ENCODE measurements around the gene KHSRP. TPM values are rescaled to one million over a fixed set of nuclear protein-coding genes. Genes with fewer than 3 reads are reported as not detected.

Gene KHSRP
- total RNA-seq, 2 experiments from 2014 or later = 266 to 268 TPM

DNA sequence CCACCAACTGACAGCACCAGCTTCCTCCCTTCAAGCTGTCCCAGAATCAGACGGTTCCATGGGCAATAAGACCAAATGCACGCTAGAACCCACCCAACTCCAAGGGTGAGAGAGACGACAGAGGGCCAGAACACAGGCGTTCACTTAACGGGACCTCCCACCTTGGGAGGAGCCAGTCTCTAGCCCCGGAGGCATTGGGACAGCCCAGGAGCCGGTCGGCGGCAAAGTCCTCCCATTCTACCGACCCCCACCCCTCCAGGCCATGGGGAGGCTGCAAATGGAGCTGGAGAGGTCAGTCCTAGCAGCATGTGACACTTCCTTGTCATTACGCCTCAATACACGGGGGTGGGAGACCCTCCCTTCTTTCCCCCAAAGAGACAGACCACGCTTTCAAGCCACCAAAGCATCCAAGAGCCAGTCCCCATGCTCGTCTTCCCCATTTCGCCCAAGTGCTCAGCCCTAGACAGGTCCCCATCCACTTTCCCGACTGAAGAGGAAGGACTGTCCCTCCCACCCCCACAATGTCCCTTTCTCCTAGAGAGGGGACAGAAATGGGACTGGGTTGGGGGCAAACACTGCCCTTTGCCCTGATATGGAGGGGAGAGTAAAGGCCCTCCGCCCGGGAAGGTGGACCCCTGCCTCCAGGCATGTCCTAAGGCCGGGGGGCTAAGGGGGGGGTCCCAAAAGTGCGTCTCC, 964 bp downstream of the KHSRP start:
- Mint-ChIP-seq H3K4me3 (peak overlapping the region; percentile 82), H3K27ac (peak overlapping the region; percentile 83), H3K9me3 (no peaks in the 10 kb centered on the region), H3K27me3 (no peaks in the 10 kb centered on the region), H3K36me3 (peaks cover 8% of the 10 kb centered on the region), H3K4me1 (peaks cover 22% of the 10 kb centered on the region)
- ATAC-seq (ENCODE audit: low read depth) (no peak), DNase-seq (peak; percentile 56)
- POLR2A ChIA-PET = interaction anchor here (0.6 to 3.8 kb wide), 4 partner anchors 30 to 440 kb away, joined by 3 to 28 read pairs (median 14); partner anchors contain the start of genes DENND1C and GTF2F1

DNA sequence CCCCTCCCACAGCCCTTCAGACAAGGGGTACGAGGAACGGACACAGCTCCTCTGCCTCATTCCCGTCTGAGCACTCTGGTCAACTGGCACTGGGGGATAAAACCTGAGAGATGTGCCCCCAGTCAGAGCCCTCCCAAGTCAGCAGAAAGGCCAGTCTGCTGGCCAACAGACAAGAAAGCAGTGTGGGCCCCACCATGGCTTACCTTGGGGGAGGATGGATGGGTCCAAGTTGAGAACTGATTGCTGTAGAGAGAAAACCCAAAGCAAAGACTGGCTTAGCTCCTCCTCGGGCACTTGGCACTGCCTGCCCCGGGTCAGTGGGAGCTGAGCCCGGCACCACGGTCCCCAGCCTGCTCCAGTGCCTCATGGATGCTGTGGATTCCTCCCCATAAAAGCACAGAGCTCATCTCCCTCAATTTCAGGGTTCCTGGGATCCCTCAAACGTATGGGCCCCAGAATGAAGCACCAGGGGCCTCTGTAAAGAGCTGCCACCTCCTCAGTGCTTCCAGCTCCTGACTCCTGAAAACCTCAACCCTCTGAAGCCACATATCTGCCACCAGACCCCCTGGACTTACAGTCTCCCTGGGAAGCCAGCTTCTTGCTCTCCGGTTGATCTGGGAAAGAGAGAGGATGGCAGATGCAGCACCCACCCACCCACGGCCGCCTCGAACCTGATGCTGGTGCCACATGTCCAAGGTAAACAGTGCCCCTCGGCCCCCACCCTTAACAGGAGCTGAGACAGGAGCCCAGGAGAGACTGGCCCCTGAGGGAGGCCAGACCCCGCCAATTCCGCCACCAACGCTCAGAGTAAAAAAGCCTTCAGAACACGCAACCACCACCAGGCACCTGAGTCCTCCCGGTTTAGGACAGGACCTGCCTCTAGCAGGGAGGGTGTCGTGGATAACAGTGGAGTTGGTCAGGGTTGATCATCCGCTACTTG, 3.3 kb downstream of the KHSRP start:
- H3K27ac Mint-ChIP-seq = no peak overlapping the region
- no peak for ATAC-seq (ENCODE audit: low read depth)
- H3K36me3 Mint-ChIP-seq = peaks cover 11% of the 10 kb centered on the region

DNA sequence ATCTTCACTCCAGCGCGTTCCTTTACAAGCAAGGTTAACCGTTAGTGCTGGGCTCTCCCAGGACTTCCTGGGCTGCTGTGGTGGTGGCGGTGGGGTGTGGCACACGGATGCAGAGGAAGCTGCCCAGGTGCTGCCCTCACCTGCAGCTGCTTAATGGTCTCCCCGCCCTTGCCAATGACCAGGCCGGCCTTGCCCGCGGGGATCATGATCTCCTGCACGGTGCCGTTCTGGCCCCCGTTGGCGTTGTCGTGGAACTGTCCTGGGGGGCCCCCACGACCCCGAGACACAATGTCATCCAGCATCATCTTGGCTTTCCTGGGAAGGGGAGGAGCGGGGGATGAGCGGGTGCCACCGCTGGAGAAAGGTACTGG, 6.1 kb downstream of the KHSRP start:
- H3K27me3 Mint-ChIP-seq = no peaks in the 10 kb centered on the region
- ATAC-seq (ENCODE audit: low read depth) = no peak
- H3K4me3 Mint-ChIP-seq = no peak overlapping the region
- no peaks in the 10 kb centered on the region for H3K9me3 Mint-ChIP-seq
- peaks cover 16% of the 10 kb centered on the region for H3K4me1 Mint-ChIP-seq
- H3K27ac Mint-ChIP-seq = peak overlapping the region; percentile 32
- POLR2A ChIA-PET = no interaction called here
- DNase-seq = no peak
- H3K36me3 Mint-ChIP-seq = peaks cover 16% of the 10 kb centered on the region

More for the DNA sequence above, 3.3 kb downstream of the KHSRP start:
- Mint-ChIP-seq H3K9me3 (no peaks in the 10 kb centered on the region), H3K4me3 (no peak overlapping the region), H3K27me3 (no peaks in the 10 kb centered on the region), H3K4me1 (peaks cover 22% of the 10 kb centered on the region)
- POLR2A ChIA-PET = interaction anchor here (1.0 to 1.9 kb wide), 2 partner anchors 49 to 61 kb away, joined by 3 to 6 read pairs; partner anchors contain the start of genes ALKBH7 and CLPP
- DNase-seq = no peak

DNA sequence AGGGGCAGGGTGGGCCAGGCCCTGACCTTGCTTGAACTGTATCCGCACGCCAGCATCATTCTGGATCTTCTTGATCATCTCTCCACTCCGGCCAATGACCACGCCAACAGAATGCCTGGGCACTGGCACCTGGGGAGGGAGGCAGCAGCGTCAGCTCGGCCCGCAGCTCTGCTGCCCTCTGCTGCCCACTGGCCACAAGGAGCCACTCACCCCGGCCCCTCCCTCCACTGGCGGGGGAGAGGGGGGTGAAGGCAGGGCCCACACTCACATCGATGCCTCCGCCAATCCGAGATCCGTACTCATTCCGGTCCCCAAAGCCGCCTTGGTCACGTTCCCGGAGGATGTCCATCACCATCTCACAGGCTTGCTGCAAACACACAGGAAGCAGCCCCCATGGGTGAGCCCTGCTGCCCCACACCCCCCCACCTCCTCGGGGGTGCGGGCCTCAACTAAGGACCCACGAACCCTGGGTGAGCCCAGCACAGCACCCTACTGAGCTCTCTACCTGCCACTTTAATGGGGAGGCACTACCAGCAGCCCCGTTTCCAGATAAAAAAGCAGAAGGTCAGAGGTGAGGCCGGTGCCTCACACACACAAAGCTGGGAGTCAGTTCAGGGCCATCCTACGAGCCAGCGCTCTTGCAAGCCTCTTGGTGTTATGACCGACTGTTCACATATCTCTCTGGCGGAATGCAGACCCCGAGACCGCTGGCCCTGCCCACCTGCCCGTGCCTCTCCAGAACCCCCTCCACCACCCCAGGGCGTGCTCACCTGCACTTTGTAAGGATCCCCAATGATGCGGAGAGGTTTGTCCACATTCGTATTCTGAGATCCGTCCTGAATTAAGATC, 6.7 kb downstream of the KHSRP start:
- POLR2A ChIA-PET = no interaction called here
- H3K9me3 Mint-ChIP-seq = no peaks in the 10 kb centered on the region
- no peak overlapping the region for H3K27ac Mint-ChIP-seq
- no peak for DNase-seq
- peaks cover 11% of the 10 kb centered on the region for H3K4me1 Mint-ChIP-seq
- H3K4me3 Mint-ChIP-seq = no peak overlapping the region
- H3K27me3 Mint-ChIP-seq = no peaks in the 10 kb centered on the region
- peaks cover 16% of the 10 kb centered on the region for H3K36me3 Mint-ChIP-seq
- no peak for ATAC-seq (ENCODE audit: low read depth)

DNA sequence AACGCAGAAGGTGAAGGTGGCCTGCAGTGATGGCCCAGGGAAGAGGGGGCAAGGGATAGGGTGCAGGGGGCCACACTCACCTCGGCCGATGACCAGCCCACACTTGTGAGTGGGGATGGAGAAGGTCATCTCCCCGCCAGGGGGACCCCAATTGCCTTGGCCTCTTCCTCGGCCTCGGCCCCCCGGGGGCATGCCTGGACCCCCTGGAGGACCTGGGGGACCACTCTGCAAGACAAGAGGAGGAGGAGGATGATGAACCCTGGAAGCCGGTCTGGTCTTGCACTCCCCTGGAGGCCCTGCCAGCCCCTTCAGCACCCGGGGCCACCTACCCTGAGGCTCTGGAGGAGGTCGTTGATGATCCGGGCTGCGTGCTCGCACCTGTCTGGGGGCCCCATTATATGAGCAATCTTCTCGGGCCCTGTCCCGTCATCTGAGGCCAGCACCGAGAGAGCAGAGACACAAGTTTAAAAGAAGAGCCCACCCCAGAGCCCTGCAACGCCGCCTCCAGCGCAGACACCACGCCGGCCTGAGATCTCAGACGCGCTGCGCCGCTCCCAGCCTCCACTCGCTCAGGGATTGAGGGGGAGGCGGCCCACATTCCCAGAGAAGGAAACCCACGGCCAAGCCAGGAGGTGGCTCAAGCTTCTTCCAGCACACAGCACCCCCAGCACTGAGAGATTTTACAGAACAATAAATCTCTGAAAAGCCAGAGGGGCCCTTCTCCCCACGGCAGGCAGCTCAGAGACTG, 7.8 kb downstream of the KHSRP start:
- POLR2A ChIA-PET = no interaction called here
- Mint-ChIP-seq H3K4me1 (peaks cover 2% of the 10 kb centered on the region), H3K27ac (no peak overlapping the region), H3K9me3 (no peaks in the 10 kb centered on the region), H3K36me3 (peaks cover 10% of the 10 kb centered on the region), H3K27me3 (no peaks in the 10 kb centered on the region), H3K4me3 (no peak overlapping the region)
- DNase-seq (no peak), ATAC-seq (ENCODE audit: low read depth) (no peak)

DNA sequence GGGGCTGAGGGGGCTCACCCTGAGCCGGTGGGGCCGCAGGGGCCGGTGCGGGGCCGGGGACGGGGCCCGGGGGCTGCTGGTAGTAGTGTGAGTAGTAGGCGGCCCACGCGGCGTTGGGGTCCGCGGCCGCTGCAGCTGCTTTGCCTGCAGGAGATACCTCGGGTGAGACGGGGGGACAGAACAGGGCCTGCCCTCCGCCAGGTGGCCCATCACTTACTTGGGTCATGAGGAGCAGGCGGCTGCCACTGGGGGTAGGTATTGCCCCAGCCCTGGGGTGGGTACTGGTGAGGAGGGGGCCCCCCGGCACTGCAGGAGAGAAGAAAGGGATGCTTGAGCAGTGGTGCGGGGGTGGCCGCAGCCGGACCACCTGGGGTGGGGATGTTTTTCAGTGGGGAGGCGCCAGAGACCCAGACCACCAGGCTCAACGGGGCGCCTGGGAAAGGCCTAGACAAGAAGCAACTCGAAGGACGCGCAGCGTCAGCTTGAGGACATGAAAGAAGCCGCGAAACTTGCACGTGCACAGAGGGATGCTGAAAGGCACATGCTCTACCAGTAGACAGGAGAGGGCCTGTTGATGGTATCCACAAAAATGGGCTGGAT, 8.9 kb downstream of the KHSRP start:
- no peaks in the 10 kb centered on the region for H3K27me3 Mint-ChIP-seq
- no peak overlapping the region for H3K4me3 Mint-ChIP-seq
- no peak for DNase-seq
- H3K27ac Mint-ChIP-seq = no peak overlapping the region
- no peak for ATAC-seq (ENCODE audit: low read depth)
- peaks cover 8% of the 10 kb centered on the region for H3K36me3 Mint-ChIP-seq
- peaks cover 2% of the 10 kb centered on the region for H3K4me1 Mint-ChIP-seq
- H3K9me3 Mint-ChIP-seq = no peaks in the 10 kb centered on the region
- POLR2A ChIA-PET = no interaction called here

DNA sequence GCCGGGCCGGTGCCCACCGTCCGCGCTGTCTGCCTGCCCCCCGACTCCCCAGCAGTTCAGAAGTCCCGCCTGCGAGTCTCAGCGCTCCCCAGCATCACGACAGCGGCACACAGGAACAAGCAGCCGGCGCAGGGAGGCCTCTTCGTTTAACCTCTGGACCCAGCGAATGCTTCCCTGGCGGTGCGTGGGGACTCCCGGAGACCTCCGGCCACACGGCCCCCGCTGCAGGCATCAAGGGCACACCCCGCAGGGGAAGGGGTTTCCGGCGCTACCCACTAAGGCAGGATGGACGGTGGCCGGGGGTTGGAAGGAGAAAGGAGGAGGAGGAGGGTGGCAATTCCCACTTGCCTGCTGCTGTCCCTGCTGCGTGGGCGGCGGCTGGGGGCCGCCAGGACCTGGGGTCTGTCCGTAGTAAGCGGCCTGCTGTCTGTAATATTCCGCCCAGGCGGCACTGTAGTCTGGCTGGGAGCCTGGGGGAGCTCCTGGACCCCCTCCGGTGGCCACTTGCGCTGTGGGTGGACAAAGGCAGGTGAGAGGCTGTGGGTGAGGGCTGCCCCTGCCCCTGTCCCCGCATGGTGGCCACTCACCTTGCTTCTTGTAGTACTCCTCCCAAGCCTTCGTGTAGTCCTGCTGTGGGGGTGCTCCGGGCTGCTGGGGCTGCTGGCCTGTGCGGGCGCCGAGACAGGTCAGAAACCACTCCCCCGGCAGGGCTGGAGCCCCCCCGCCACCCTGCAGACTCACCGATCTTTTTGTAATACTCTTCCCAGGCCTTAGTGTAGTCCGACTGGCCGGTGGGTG, 9.6 kb downstream of the KHSRP start:
- Mint-ChIP-seq H3K27me3 (no peaks in the 10 kb centered on the region), H3K4me3 (no peak overlapping the region), H3K27ac (no peak overlapping the region), H3K36me3 (peaks cover 8% of the 10 kb centered on the region), H3K4me1 (no peaks in the 10 kb centered on the region), H3K9me3 (no peaks in the 10 kb centered on the region)
- POLR2A ChIA-PET = no interaction called here
- DNase-seq = no peak
- no peak for ATAC-seq (ENCODE audit: low read depth)

DNA sequence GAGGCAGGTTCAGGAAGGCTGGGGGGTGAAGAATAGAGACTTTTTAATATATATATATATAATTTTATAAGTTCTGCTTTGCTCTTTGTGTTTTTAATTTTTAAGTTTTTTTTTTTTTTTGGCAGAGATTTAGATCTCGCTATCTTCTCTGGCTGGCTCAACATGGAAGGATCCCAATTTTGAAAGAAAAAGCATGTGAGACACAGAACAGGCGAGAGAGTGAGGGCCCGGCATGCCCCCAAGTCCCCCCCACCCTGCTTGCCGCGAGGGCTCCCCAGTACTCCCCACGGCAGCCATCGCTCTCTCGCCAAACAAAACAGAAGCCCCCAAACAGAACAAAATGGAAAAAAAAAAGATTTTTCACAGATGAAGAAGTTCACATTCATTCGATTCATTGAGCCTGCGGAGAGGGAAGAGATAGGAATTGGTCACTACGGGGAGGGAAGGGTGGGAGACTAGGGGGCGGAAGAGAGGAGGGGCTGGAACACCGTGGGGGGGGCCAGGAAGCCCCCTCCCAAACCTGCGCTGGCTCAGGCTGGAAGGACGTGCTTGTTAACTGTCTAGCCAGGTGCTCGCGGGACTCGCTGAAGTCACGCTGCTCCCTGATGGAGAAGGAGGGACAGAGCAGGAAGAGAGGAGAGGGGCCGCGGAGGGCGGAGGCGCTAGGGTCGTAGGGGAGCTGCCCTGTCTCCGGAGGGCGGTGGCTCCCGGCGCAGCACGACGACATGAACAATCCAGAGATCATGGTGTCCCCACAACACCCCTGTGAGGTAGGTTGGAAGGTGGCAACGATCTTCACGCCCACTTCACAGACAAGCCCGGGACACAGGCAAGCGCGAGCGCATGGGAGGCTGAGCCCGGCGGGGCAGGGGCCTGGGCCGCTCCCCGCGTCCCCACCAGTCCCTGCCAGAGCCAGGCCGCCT, 10.6 kb downstream of the KHSRP start:
- no peaks in the 10 kb centered on the region for H3K4me1 Mint-ChIP-seq
- no peak for DNase-seq
- no peaks in the 10 kb centered on the region for H3K27me3 Mint-ChIP-seq
- no peak overlapping the region for H3K4me3 Mint-ChIP-seq
- ATAC-seq (ENCODE audit: low read depth) = no peak
- no peak overlapping the region for H3K27ac Mint-ChIP-seq
- no peaks in the 10 kb centered on the region for H3K9me3 Mint-ChIP-seq
- POLR2A ChIA-PET = no interaction called here
- peaks cover 8% of the 10 kb centered on the region for H3K36me3 Mint-ChIP-seq

DNA sequence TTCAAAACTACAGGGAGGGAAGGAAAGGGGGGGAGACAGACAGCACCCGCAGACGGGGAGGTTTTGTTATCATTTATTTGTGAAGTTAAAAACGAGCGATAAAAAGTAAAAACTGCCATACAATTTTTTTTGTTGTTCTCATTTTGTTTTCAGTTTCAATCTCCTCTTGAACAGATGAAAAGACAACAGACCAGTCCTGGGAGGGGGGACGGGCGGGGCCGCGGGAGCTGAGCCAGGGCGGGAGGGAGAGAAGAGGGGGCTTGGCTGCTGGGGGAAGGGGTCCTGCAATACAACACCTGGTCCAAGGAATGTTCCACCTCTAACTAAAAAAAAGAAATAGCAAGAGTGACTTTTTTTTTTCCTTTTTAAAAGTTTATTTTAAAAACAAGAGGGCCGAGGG, 11.3 kb downstream of the KHSRP start:
- Mint-ChIP-seq H3K4me3 (no peak overlapping the region), H3K9me3 (no peaks in the 10 kb centered on the region), H3K27me3 (no peaks in the 10 kb centered on the region), H3K4me1 (no peaks in the 10 kb centered on the region), H3K36me3 (peaks cover 8% of the 10 kb centered on the region), H3K27ac (no peak overlapping the region)
- POLR2A ChIA-PET = no interaction called here
- DNase-seq (no peak), ATAC-seq (ENCODE audit: low read depth) (no peak)

DNA sequence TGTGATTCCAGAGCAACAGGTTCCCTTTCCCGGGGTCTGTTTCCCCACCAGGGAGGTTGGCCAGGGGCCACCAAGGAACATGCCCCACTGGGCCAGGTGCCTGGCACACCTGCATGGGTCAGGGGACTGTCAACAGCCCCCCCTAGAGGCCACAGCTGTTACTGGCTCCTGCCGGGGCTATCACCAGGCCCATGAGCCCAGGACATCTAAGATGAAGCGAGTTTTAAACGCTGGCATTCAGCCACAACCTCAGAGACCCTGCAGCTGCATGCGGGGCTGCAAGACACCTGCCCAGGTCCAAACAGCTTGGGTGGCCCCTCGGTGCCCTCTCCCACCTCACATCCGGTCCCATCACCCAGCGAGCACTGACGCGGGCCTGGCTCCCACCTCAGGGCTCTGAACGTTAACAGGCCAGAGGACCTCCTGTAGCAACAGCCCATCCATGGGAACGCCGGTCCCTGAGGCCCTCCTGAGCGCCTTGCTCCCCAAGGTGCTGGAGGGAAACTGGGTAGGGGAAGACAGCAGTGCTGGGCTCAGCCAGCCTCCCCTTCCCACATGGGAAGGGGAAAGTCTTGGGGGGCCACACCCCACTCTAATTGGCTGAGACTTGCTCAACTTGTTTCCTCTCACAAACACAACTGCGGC, 12.0 kb downstream of the KHSRP start:
- no peaks in the 10 kb centered on the region for H3K4me1 Mint-ChIP-seq
- peaks cover 8% of the 10 kb centered on the region for H3K36me3 Mint-ChIP-seq
- no peaks in the 10 kb centered on the region for H3K27me3 Mint-ChIP-seq
- POLR2A ChIA-PET = no interaction called here
- peak; percentile 59 for DNase-seq
- ATAC-seq (ENCODE audit: low read depth) = peak; percentile 55
- no peaks in the 10 kb centered on the region for H3K9me3 Mint-ChIP-seq
- H3K4me3 Mint-ChIP-seq = no peak overlapping the region
- H3K27ac Mint-ChIP-seq = no peak overlapping the region

DNA sequence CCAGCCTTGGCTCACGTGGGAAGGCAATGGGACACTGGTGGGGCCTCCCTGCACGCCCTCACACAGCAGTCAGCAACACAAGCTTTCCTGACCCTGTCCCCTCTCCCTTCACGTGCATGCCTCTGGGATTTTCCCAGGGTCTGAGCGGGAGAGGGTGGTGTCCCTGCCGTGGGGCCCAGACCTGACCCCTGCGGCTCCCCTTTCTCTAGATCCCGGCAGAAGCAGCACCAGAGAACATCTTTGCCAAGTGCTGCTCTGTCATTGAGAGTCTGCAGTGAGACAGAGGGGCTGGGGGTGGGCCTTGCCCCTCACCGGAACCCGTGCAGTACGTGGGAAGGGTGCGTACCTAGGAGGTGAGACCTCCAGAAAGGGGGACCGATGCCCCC, 12.6 kb downstream of the KHSRP start:
- ATAC-seq (ENCODE audit: low read depth) (no peak), DNase-seq (no peak)
- H3K36me3 Mint-ChIP-seq = peaks cover 6% of the 10 kb centered on the region
- POLR2A ChIA-PET = no interaction called here
- no peaks in the 10 kb centered on the region for H3K27me3 Mint-ChIP-seq
- no peak overlapping the region for H3K27ac Mint-ChIP-seq
- H3K9me3 Mint-ChIP-seq = no peaks in the 10 kb centered on the region
- H3K4me3 Mint-ChIP-seq = no peak overlapping the region
- H3K4me1 Mint-ChIP-seq = no peaks in the 10 kb centered on the region
